NCI-H2171 (cell line): ENCODE measurements around the gene EXOSC5.
"Not testable (repeated sequence)": the region's sequence is repeated elsewhere in the genome, so short reads cannot be mapped to it uniquely, and the experiment has no call there.

ENCODE experiments used
- DNase-seq: peaks from one replicate; lab custom pipeline; 2025; lab: John Stamatoyannopoulos, UW

EXOSC5 gene

DNA sequence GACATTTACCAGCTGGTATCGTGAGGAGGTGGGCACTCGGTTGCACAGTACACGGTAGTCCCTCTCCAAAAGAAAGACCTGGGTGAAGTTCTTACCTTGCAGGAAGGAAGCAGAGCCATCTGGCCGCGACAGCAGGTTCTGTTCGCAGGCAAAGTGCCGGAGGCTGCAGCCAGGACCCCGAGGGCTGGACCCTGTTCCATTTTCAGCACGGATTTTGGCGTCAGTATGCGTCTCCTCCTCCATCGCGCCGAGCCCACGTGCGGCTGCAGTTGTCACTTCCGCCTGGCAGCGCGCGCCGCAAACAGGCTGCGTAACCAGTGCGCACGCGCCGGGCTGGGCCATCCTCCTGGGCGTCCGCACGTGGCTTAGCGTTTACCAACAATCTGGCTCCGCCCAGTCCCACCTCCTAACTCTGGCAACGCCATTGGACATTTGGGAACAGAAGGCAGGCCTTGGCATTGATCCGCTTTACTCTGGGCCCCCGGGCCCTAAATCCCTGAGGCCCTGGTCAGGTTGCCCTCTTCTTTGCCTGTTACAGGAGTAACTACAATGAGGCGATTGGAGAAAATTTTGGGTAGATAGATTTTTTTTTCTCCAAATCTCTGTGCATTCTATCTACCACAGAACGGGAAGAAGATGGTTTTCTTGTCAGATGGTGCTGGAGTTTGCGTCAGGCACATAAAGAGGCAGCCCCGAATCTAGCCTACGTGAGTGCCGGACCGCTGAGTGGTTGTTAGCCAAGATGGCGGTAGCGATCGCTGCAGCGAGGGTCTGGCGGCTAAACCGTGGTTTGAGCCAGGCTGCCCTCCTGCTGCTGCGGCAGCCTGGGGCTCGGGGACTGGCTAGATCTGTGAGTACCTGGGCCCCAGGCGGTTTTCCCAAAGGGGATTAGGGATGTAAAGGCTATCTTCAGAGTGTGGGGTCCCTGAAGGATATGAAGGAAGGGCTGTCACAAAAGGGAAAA lies at the start of gene EXOSC5, which contains the start of gene BCKDHA:
Gene EXOSC5, minus strand, starts transcription at position 274 of the 964 bp plus-strand sequence. Its CDS starts 31 bp downstream, at position 243.
Gene BCKDHA, plus strand, starts transcription at position 733 of the 964 bp plus-strand sequence. Its CDS starts 10 bp downstream, at position 743.
- DNase-seq = peak; percentile 99

DNA sequence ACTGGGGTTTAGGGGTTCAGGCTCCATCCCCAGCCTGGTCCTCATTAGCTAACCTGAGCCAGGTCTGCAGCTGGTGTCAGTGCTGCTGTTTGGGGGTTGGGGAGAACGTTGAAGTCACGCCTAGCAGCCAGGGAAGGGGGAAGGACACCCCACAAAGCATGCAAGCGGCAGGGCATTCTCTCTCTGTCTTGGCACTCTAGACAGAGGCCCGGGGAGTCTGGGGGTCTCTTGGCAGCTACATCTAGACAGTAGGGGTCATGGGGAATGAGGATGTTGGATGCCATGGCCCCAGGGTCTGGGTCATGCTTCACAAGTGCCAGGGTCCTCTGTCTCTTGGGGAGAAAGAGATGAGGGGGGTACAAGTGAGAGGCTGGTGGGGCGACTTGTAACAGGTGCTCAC lies 48.4 kb upstream of the EXOSC5 start:
- no peak for DNase-seq

DNA sequence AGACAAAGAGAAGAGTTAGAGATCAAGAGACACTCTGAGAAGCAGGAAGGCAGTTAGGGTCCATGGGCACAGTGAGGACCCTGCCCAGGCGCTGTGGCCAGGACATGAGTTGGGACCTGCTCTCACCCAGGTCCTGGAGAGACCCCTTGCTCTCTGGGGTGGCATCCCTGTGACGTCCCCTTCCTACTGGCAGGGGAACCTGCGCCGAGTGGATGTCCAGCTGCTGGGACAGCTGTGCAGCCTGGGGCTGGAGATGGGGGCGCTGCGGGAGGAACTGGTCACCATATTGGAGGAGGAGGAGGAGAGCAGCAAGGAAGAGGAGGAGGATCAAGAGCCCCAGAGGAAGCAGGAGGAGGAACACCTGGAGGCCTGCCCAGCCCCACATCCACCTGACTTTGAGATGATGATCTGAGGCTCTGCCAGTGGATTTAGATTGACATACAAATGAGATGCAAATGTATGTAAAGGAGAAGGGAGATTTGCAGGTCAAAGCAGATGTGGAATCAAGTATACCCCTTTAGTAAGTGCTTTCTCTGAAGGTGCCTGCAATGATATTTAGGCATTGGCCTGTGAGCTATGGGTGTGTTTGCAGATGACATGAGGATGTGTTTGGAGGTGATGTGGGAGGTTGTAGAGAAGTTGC lies 46.8 kb upstream of the EXOSC5 start:
- DNase-seq = no peak

DNA sequence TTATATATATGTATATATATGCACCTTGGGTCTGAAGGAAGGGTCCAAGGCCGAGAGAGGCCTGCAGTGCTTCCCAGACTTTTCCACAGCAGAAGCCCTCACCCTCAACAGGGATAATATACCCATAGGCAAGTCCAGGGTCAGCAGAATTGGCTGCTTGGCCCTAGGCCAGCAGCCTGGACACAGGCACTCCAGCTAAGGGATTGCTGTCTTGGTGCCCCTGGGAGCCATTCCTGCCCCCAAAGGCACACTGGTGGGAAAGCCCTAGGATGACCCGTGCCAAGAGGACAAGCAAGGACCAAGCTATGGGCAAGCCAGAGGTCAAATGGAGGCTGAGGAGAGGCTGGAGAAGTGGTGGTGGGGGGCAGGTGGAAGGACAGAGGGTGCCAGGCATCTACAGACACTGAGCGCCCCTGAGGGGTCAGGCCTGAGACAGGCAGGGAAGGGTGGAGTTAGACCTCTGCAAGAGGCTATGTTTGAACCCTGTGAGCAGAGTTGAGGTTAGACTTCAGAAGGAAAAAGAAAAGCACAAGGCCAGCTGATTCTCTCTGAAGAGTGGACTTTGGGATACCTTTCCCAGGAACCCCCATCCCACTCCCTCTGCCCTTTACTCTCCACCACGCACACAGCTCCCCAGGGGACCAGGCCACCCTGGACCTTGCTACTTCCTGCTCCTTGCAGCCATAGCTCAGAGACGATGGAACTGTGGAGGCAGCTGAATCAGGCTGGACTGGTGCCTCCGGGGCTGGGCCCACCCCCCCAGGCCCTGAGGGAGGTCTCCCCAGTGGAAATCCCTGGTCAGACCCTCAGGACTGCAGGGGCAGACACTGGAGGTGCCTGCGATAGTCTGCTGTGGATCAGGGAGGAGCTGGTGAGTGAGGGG lies 45.6 kb upstream of the EXOSC5 start, which contains the start of gene ERICH4:
Gene ERICH4, plus strand, starts transcription at position 684 of the 883 bp plus-strand sequence. Its CDS starts 14 bp downstream, at position 698.
- DNase-seq = no peak

DNA sequence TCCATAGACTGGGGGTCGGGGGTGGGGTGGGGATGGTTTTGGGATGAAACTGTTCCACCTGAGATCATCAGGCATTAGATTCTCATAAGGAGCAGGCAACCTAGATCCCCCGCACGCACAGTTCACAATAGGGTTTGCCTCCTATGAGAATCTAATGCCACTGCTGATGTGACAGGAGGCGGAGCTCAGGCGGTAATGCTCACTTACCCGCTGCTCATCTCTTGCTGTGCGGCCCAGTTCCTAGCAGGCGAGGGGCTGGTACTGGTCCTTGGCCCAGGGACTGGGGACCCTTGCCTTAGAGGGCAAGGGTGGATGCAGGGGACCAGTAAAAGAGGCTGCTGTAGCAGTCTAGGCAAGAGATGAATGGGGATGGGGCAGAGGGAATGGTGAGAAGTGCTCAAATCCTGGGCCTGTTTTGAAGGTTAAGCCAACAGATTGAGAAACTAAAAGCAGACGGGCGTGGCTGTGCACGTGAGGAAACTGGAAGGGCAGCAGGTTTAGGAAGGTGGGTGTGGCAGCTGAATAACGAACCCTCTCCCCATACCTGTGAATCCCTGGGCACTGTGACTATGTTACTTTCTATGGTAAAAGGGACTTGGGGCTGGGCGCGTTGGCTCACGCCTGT lies 44.3 kb upstream of the EXOSC5 start:
- DNase-seq = no peak

DNA sequence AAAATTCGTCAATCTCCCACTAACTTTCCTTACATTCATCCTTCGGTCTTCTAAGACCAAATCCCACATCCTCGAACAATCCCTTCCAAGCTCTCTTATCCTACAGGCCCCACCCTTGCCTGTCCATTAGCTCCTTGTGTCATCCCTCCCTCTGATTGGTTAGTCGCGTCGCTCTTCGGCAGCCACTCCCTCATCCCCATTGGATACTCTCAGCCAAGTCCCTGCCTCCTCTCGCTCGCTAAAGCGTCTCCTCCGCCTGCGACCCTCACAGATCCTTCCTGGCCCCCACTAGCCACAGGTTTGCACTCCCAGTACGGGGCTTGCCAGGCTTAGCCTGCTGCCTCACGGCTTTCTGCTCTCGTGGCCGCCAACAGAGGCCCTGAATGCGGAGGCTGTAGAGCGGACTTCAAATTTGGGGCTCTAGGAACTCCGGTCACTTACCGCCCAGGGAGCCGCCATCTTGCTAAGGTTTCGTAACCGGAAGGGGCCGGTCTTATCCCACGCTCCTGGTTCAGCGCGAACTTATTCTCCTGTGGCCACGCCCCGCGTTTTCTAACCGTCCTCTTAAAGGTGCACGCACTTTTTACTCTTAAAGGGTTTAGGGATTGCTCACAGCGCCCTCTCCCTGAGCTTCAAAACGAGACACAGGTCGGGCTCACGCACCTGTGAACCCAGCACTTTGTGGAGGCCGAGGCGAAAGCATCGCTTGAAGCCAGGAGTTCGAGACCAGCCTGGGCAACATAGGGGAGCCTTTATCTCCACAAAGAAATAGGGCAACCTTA lies 42.5 kb upstream of the EXOSC5 start, which contains the start of gene DMAC2:
Gene DMAC2, minus strand, starts transcription at position 472 of the 782 bp plus-strand sequence. Its CDS starts 13 bp downstream, at position 459.
- DNase-seq = peak; percentile 98

DNA sequence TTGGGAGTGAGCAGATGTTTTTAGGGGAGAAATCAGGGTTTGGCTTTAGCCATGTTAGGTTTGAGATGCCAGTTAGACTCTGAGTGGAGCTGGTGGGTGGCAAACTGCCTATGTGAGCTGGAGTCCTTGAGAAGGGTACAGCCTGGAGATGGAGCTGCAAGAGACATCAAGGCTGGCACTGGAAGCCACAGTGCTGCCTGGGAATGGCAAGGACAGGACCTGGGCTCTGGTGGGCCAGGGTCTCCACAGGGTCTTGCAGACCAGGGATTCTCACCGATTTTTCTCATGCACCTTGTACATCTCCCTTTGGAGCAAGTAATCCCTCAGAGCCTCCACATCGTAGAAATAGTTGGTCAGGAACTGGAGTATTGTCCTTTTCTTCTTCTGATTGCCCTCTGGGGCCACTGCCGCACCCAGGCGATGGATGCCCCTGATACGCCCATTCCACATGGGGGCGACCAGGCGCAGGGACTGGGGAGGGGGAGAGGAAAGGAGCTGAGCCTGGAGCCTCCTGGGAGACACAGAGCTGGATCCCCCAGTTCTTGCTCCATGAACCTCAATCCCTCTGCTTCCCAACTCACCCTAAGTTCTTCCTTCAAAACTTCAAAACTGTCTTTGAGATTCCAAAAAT lies 40.9 kb upstream of the EXOSC5 start:
- DNase-seq = no peak

DNA sequence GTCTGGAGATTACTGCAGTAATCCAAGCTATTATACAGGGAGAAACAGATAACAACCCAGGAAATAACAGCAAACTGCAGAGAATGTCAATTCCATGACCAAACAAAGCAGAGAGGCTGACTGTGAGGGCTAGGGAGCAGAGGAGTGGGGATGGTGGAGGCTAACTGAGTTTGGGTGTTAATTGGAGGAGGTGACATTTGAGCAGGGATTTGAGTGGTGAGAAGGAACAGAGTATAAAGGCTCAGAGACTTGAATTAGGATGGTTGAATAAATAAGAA lies 39.5 kb upstream of the EXOSC5 start:
- DNase-seq = no peak

DNA sequence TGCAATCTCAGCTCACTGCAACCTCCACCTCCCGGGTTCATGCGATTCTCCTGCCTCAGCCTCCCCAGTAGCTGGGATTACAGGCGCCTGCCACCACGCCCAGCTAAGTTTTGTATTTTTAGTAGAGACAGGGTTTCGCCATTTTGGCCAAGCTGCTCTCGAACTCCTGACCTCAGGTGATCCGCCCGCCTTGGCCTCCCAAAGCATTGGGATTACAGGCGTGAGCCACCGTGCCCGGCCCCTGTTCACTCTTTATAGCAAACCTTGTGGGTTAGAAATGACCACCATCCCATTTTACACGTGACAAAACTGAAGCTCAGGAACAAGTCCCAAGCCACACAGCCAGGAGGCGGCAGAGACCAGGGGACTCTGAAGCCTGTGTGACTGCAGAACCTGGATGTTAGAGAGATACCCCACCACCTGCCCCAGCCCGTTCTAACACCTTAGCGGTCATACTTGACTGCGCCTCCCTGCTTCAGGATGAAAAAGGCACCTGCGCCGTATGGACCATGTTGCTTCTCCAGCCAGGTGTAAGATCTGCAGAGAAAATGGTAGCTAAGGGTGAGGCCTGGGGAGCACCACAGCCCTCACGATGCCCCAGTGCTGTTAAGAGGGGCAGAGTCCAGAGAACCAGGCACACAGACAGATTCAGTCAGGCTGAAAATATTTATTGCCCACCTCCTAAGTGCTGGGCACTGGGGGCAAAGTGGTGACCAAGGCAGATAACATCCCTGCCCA lies 38.9 kb upstream of the EXOSC5 start:
- no peak for DNase-seq

DNA sequence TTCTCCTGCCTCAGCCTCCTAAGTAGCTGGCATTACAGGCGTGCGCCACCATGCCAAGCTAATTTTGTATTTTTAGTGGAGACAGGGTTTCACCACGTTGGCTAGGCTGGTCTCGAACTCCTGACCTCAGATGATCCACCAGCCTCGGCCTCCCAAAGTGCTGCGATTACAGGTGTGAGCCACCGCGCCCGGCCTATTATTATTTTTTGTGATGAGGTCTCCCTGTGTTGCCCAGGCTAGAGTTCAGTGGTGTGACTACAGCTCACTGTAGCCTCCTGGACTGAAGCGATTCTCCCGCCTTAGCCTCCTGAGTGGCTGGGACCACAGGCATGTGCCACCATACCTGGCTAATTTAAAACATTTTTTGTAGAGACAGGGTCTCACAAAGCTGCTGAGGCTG lies 38.2 kb upstream of the EXOSC5 start:
- DNase-seq = not testable (repeated sequence)

DNA sequence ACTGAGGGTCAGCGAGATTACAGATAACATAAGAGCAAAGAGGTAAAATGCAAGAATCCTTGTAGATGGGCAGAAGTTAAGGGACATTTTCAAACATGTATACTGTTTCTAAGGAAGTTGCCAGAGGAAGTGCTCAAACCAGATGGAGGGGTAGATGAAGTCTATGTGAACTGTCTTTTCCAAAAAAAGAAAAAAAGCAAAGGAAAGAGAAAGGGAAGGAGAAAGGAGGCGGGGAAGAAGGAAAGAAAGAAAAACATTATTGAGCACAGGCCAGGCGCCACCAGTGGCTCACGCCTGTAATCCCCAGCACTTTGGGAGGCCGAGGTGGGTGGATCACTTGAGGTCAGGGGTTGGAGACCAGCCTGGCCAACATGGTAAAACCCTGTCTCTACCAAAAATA lies 37.3 kb upstream of the EXOSC5 start:
- DNase-seq = no peak

DNA sequence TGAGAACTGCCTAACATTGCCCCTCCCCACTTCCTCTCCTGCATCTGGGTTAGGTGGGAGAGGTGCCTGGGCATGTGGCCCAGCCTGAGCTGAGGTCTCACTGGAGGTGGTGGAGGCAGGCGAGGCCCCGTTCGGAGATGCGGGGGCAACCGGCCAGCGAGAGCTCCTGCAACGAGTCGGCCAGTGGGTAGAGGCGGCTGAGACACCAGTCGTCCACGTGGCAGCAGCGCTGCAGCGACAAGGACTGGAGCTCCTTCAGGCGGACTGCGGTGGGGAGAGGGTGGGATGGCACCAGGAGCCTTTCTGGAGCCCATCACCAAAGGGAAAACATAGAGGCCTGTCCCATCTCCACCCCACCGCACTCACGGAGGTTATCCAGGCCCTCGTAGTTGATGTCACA lies 36.0 kb upstream of the EXOSC5 start:
- no peak for DNase-seq

DNA sequence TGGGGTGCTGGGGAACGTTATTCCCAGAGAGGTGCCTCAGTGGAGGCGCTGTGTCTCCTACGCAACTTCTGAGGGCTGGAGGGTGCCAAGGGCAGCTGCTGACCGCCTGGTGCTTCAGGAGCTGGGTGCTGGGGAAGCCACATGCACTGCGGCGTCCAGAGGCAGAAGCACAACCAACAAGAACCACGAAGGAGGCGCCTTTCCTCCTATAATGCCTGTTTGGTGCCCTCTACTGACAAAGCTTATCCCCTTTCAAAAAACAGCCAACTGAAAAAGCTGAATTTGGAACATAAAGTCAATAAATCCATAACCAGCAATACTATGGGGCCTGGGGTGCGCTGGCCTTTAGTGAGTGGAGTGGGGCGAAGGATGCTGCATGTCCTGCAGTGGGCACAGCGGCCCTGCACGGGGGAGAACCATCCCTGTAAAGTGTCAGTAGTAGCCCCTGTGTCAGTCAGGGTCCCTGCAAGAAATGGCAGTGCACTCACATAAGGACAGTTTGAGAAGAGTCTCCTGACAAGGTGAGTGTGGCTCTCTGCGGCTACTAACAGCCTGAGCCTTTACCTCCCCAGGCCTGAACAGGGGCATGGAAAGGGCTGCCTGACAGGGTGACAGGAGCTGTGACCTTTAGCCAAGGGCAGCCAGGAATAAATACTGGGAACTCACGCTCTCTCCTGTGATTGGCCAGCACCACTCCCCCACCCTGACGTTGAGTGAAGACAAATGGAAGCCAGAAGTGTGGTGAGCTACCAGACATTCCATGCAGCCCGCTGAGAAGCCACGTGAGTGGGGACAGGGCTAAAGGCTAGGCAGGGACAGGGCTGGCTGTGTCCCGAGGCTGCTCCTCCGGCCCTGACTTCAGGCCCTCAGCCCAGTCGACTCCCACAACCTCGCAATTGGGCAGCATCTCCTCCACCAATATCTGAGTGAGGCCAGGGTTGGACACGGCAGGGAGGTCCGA lies 34.5 kb upstream of the EXOSC5 start:
- DNase-seq = no peak

DNA sequence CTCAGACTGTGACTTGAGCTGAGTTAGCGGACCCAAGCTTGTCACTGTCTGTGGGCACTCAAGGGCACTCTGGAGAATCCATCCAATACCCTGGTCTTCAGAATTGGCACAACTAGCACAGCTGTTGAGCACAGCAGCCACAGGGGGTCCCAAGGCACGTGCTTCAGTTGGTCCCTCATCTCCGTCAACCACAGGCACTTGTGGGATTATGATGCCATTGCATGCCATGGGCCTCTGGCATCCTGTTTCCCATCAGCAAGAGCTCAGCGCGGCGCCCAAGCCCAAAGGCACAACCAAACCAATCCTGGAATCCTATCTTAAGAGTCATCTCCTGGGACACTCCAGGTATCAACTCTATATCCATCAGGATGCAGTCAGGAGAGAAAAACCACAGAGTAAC lies 33.8 kb upstream of the EXOSC5 start:
- no peak for DNase-seq

DNA sequence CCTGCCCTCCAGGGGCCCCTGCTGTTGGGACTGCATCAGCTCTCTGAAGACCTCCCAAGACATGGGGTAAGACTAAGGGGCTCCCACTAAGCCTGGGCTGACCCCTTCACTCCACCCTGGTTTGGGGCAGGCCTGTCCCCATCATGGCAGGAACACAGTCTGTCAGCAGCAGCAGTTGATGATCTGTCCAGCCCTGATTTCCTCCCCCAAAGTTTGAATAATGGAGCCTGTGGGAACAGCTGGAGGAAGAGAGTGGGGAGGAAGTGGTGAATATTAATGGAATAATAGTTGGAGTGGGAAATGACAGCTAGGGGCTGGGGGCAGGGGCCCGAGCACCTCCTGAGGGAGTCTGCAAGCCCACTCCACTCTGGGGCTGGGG lies 31.3 kb upstream of the EXOSC5 start:
- DNase-seq = no peak

DNA sequence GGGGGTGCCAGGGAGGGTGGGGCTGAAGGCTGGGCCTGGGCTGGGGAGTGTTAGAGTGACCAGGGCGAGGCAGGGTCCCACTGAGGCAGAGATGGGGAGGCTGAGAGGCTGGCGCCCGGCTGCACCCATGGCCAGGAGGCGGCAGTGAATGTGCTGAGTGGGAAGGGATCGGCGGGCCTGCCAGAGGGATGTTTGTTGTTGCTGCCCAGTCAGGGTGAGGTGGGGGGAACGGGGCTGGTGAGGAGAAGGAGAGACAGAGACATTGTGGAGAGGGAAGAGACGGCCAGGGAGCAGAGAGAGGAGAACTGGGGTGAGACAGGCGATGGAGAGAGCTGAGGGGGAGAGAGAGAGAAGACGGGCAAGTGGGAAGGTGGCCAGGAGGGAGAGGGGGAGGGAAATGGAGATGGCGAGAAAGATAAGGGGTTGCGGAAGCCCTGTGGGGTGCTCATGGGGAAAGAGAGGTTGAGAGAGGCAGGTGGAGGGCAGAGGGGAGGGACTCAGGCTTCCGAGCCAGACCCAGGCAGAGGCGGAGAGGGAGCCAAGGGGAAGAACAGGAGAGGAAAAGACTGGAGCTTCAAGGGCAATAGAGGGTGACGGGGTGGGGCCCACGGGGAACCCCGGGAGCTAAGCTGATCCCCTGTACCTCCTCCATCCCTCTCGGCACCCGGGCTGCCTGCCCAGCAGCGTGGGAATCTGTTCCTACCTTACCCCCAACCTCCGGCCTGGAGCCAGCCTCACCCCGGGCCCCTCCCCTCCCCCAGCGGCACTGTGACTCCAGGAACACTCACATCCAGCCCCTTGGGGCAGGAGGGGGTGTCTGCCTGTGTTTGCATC lies 30.7 kb upstream of the EXOSC5 start:
- peak; percentile 55 for DNase-seq

DNA sequence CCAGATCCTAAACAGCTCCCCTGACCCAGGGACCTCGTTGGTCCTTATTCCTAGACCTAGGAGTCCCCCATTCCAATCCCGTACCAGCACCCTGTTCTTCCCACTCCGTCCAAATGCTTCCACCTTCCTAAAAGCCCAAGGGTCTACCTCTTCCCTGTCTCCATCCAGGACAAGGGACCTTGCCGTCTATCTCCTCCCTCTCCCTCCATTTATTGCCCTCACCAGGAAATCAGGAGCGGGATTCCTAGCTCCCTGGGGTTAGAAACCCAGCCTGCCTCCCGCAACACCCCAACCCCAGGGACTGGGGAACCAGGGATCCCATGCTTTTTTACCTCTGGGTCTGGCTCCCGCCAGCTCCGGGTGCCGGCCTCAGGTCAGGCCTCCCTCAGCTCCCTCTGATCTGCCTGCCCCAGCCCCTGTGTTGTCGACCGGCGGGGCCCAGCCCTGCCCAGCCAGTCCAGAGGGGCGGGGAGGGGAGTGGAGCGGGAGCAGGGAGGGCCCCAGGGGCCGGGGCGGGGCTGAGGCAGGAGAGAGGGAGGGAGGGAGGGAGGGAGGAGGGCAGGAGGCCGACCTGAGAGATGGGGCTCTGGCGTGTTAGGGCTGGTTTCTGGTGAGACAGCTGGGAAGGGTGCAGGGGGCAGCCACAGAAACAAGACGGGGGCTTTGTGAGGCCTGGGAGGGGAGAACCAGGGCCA lies 29.9 kb upstream of the EXOSC5 start, which contains the start of gene B3GNT8:
Gene B3GNT8, minus strand, starts transcription at position 423 of the 695 bp plus-strand sequence. CDS start 596 bp downstream, outside the sequence.
- DNase-seq = peak; percentile 76
